HepG2 (cell line): Measurements from ENCODE around the gene PXDC1. TPM values are rescaled to one million over a fixed set of nuclear protein-coding genes. Genes with fewer than 3 reads are reported as not detected.

Experiments
- ATAC-seq: fragments of 200-7000 bp; cut with Tn5 transposase; 3 replicates; pipeline ENCODE4 v1.9.1; 2020; ENCODE audit warnings: mild to moderate bottlenecking, moderate library complexity
- BruUV-seq: library from RNA; stranded (reverse); fragments of 400-500 nt; replicated peaks from 2 replicates; lab custom pipeline; 2021; lab: Mats Ljungman, UMichigan
- CTCF ChIA-PET: fragments of 300-600 bp; formaldehyde crosslinking; extraction: SDS; loops from one replicate; lab custom pipeline; 2021; ENCODE audit warnings: low total read pairs, inconsistent platforms, low intra/inter-chr PET ratio; lab: Yijun Ruan, JAX
- POLR2A ChIA-PET: fragments of 350-600 bp; sonication (Branson Sonifier 250); formaldehyde crosslinking; loops from one replicate; lab custom pipeline; 2020; ENCODE audit warnings: antibody characterized with exemption, inconsistent platforms; lab: Yijun Ruan, JAX
- DNase-seq: peaks from one replicate; pipeline ENCODE4 v3.0.0-alpha.2; 2015; ENCODE audit warnings: low spot score
- FAIRE-seq: peaks from 3 replicates; lab custom pipeline; 2011; peaks lifted over from hg19 to GRCh38; lab: Jason Lieb, UNC
- H2AFZ ChIP-seq: one replicate; pipeline ENCODE4 v1.6.1; 2011; ENCODE audit warnings: low read length, inconsistent platforms
- H3K27ac ChIP-seq: fragments of 300-600 bp; 3 replicates; pipeline ENCODE4 v1.8.0; 2011; ENCODE audit warnings: mixed run types, mild to moderate bottlenecking, mixed read lengths, low read length, inconsistent platforms; ENCODE audit not compliant: insufficient read depth; ENCODE audit errors: extremely low read length
- H3K27me3 ChIP-seq, 2 experiments: fragments of 200-600 bp in 1 of 2; 2 replicates in 1 of 2; 3 replicates in 1 of 2; pipeline versions ENCODE4 v1.6.0 to v1.8.0; 2011; ENCODE audit warnings: low read length in 2 of 2, mild to moderate bottlenecking in 2 of 2, moderate library complexity in 2 of 2, inconsistent platforms in 1 of 2; ENCODE audit not compliant: insufficient read depth in 2 of 2, control insufficient read depth in 1 of 2
- H3K36me3 ChIP-seq, 2 experiments: fragments of 200-600 bp in 1 of 2; replicated peaks in 1 of 2; 2 replicates in 1 of 2; 3 replicates in 1 of 2; pipeline versions ENCODE4 v1.5.1 to v1.8.0; 2011; ENCODE audit warnings: low read length in 2 of 2, inconsistent platforms in 1 of 2; ENCODE audit not compliant: insufficient read depth in 2 of 2, control insufficient read depth in 1 of 2
- H3K4me1 ChIP-seq: 2 replicates; pipeline ENCODE4 v1.5.1; 2012; ENCODE audit warnings: low read length, inconsistent platforms; ENCODE audit not compliant: insufficient read depth
- H3K4me2 ChIP-seq: 2 replicates; pipeline ENCODE4 v1.6.0; 2011; ENCODE audit warnings: low read depth, low read length, inconsistent platforms
- H3K4me3 ChIP-seq, 3 experiments: fragments of 200-600 bp in 1 of 3; sonication (generic), shearing (Covaris generic) in 1 of 3; replicated peaks in 1 of 3; 2 replicates each; pipeline ENCODE4 v1.5.1; 2011 to 2016; ENCODE audit warnings: low read length in 3 of 3, inconsistent platforms in 2 of 3, low read depth in 2 of 3, mild to moderate bottlenecking in 2 of 3, control low read depth in 1 of 3, mixed read lengths in 1 of 3; ENCODE audit not compliant: insufficient read depth in 1 of 3
- H3K79me2 ChIP-seq: one replicate; pipeline ENCODE4 v1.6.1; 2011; ENCODE audit warnings: low read length, inconsistent platforms; ENCODE audit not compliant: insufficient read depth
- H3K9ac ChIP-seq: 2 replicates; pipeline ENCODE4 v1.6.0; 2011; ENCODE audit warnings: mild to moderate bottlenecking, low read depth, low read length, inconsistent platforms; ENCODE audit not compliant: insufficient read depth
- H3K9me3 ChIP-seq: 2 replicates; pipeline ENCODE4 v1.5.1; 2012; ENCODE audit warnings: mild to moderate bottlenecking, low read length
- H4K20me1 ChIP-seq: 2 replicates; pipeline ENCODE4 v1.6.0; 2011; ENCODE audit warnings: inconsistent platforms, mild to moderate bottlenecking, low read length, moderate library complexity; ENCODE audit not compliant: insufficient read depth
- AKAP8 ChIP-seq: sonication (generic); formaldehyde crosslinking; IDR thresholded peaks from 2 replicates; pipeline ENCODE4 v1.5.1; 2020; ENCODE audit warnings: mild to moderate bottlenecking, missing genetic modification reagents
- ATF7-NPFF ChIP-seq: sonication (generic); formaldehyde crosslinking; IDR thresholded peaks from 2 replicates; pipeline ENCODE4 v1.8.1; 2023; ENCODE audit warnings: mild to moderate bottlenecking, low read depth, missing genetic modification reagents, moderate library complexity
- CC2D1A ChIP-seq: sonication (generic); formaldehyde crosslinking; IDR thresholded peaks from 2 replicates; pipeline ENCODE4 v1.8.1; 2023; ENCODE audit warnings: mild to moderate bottlenecking, missing genetic modification reagents
- HIVEP1 ChIP-seq: sonication (generic); formaldehyde crosslinking; IDR thresholded peaks from 2 replicates; pipeline ENCODE4 v1.4.0; 2020; ENCODE audit warnings: mild to moderate bottlenecking, missing genetic modification reagents
- KLF13 ChIP-seq: sonication (generic); formaldehyde crosslinking; IDR thresholded peaks from 2 replicates; pipeline ENCODE4 v1.4.0; 2020; ENCODE audit warnings: mild to moderate bottlenecking, missing genetic modification reagents
- MATR3 ChIP-seq: sonication (generic); formaldehyde crosslinking; IDR thresholded peaks from 2 replicates; pipeline ENCODE4 v1.4.0; 2020; ENCODE audit warnings: missing genetic modification reagents
- MLLT10 ChIP-seq: sonication (generic); formaldehyde crosslinking; IDR thresholded peaks from 2 replicates; pipeline ENCODE4 v1.4.0; 2020; ENCODE audit warnings: missing genetic modification reagents
- NFATC3 ChIP-seq: sonication (generic); formaldehyde crosslinking; IDR thresholded peaks from 2 replicates; pipeline ENCODE4 v1.5.1; 2020; ENCODE audit warnings: mild to moderate bottlenecking, missing genetic modification reagents
- PLRG1 ChIP-seq: fragments of 450-650 bp; conservative IDR thresholded peaks from 2 replicates; pipeline ENCODE4 v1.6.1; 2016
- POGZ ChIP-seq: sonication (generic); formaldehyde crosslinking; IDR thresholded peaks from 2 replicates; pipeline ENCODE4 v1.4.0; 2020; ENCODE audit warnings: mild to moderate bottlenecking, missing genetic modification reagents
- SALL1 ChIP-seq: sonication (generic); formaldehyde crosslinking; IDR thresholded peaks from 2 replicates; pipeline ENCODE4 v1.8.0; 2022; ENCODE audit warnings: mild to moderate bottlenecking, missing genetic modification reagents
- SMARCC2 ChIP-seq: fragments of 450-650 bp; IDR thresholded peaks from 2 replicates; pipeline ENCODE4 v1.6.1; 2017; ENCODE audit warnings: antibody characterized with exemption, mild to moderate bottlenecking
- SOX6 ChIP-seq, 2 experiments: fragments of 450-650 bp in 1 of 2; sonication (generic) in 1 of 2; formaldehyde crosslinking in 1 of 2; IDR thresholded peaks; 2 replicates each; pipeline versions ENCODE4 v1.4.0 to v1.6.1; 2017 to 2020; ENCODE audit warnings: antibody characterized with exemption in 1 of 2, mild to moderate bottlenecking in 1 of 2, missing genetic modification reagents in 1 of 2
- TBX2 ChIP-seq: sonication (generic); formaldehyde crosslinking; IDR thresholded peaks from 2 replicates; pipeline ENCODE4 v1.5.0; 2020; ENCODE audit warnings: missing genetic modification reagents, mild to moderate bottlenecking, borderline replicate concordance
- ZNF225 ChIP-seq: sonication (generic); formaldehyde crosslinking; IDR thresholded peaks from 2 replicates; pipeline ENCODE4 v1.4.0; 2020; ENCODE audit warnings: mild to moderate bottlenecking, missing genetic modification reagents
- ZNF589 ChIP-seq: sonication (generic); formaldehyde crosslinking; conservative IDR thresholded peaks from 2 replicates; pipeline ENCODE4 v1.8.0; 2022; ENCODE audit warnings: mild to moderate bottlenecking, moderate library complexity, missing genetic modification reagents
- ZNF614 ChIP-seq: IDR thresholded peaks from 2 replicates; pipeline ENCODE4 v1.6.1; 2018; ENCODE audit warnings: missing biosample characterization, missing genetic modification reagents, inconsistent platforms, borderline replicate concordance
- ZNF749 ChIP-seq: sonication (generic); formaldehyde crosslinking; IDR thresholded peaks from 2 replicates; pipeline ENCODE4 v1.8.0; 2022; ENCODE audit warnings: mild to moderate bottlenecking, missing genetic modification reagents, moderate library complexity, borderline replicate concordance
- WGBS: methylation state at CpG from one replicate; pipeline ENCODE4 v1.1.6; 2017; ENCODE audit warnings: low lambda C conversion rate; 5-methylcytosine and 5-hydroxymethylcytosine counted together
- in situ Hi-C: cut with HindIII; loops from 2 replicates; pipeline ENCODE4 v1.10.0; 2017; ENCODE audit warnings: low pct_unique_long_range_greater_than_20kb; ENCODE audit not compliant: extremely low pct_ligation_motif_present
- intact Hi-C: fragments of 100-400 bp; cut with micrococcal nuclease; formaldehyde crosslinking; loops from one replicate; pipeline ENCODE4 v1.10.0; 2022; ENCODE audit not compliant: unreplicated experiment
- polyA plus RNA-seq, 8 experiments: library from polyadenylated mRNA; depleted of rRNA in 3 of 8; stranded (reverse) in 7 of 8; unstranded in 1 of 8; fragments of >200 nt; fragmentation: Illumina TruSeq in 4 of 8; extraction: Trizol in 4 of 8; gene quantifications; 2 replicates each; pipeline versions ENCODE4 v1.2.1 to v1.2.3, GENCODE V29; 2011 to 2016; ENCODE audit warnings: low read depth in 4 of 8, missing spikeins in 1 of 8, mixed read lengths in 1 of 8; ENCODE audit not compliant: insufficient read depth in 1 of 8
- total RNA-seq, 5 experiments: library from RNA; depleted of rRNA; stranded (reverse); fragments of >200 nt; fragmentation: Illumina TruSeq; extraction: Trizol; gene quantifications; 2 replicates each; pipeline ENCODE4 v1.2.3, GENCODE V29; 2016; ENCODE audit warnings: low read depth in 1 of 5
- TF ChIP-seq, protein P1 (sequence below): sonication (generic); formaldehyde crosslinking; IDR thresholded peaks from 2 replicates; pipeline ENCODE4 v1.5.0; 2020; ENCODE audit warnings: missing genetic modification reagents
- TF ChIP-seq, protein P2 (sequence below): sonication (generic); formaldehyde crosslinking; IDR thresholded peaks from 2 replicates; pipeline ENCODE4 v1.5.0; 2020; ENCODE audit warnings: mild to moderate bottlenecking, missing genetic modification reagents

PXDC1 gene
- total and polyA plus RNA-seq, 2 of the 13 experiments (the other 11 are each of a cell fraction or from before 2014, with no cell fraction given), result 32.4 to 34.7 TPM

DNA sequence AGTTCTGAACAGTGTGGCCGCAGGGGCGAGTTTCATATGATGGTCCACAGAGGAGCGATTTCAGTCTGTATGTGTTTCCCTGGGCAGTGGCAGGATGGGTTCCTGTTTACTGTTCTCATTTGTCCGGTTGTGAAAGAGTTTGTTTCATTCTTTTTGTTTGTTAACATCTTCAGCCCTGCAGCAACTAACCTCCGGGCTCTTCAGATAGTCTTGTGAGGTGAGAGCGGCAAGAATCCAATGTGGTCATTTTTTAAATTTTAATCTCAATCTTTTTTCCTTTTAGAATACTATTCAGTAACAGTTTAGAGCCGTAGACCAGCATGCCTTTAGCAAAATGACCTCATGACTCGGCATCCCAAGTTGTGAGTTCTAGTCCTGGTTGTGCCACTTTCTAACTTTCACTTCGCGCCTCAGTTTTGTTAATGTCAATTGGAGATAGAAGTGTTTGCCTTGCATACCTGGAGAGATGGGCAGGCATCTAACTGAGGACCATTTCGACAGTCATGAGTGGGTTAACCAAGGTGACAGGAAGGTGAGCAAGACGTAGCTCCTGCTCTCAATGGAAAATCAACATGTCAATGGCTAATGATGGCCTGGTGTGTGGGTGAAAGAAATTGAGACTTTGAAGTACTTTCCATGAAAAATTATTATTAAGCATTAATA lies 38.5 kb upstream of the PXDC1 start:
- Histone ChIP-seq H3K9me3 (no peaks in the 10 kb centered on the region), H2AFZ (no peak overlapping the region), H4K20me1 (no peaks in the 10 kb centered on the region), H3K79me2 (peaks cover 8% of the 10 kb centered on the region), H3K27me3 (no peaks in the 10 kb centered on the region), H3K36me3 (no peaks in the 10 kb centered on the region; a peak in 1 of 5 replicates), H3K27ac (peak overlapping the region; percentile 97), H3K9ac (peak overlapping the region; percentile 88), H3K4me3 (peak overlapping the region; percentile 24 to 60 (median 35); a peak in 5 of 6 replicates), H3K4me2 (peak overlapping the region; percentile 99), H3K4me1 (peaks cover 59% of the 10 kb centered on the region)
- intact Hi-C loops (loop anchor here (1.0 to 5.0 kb wide), 6 partner anchors 7 to 80 kb away; no protein-coding TSS in a partner anchor), in situ Hi-C loops (loop anchor here (5.0 kb wide), 1 partner anchor 38 kb away; the partner anchor contains the start of gene PXDC1)
- peak; percentile 66 for ATAC-seq
- ChIA-PET CTCF (no interaction called here), POLR2A (interaction anchor here (1.0 to 5.5 kb wide), 16 partner anchors 7 to 143 kb away, joined by 3 to 67 read pairs (median 12); partner anchors contain the start of gene PXDC1)
- BruUV-seq, result no TSS peak
- FAIRE-seq, result peak; percentile 34
- 28% methylated on average over 12 of the region's 12 CpGs for WGBS
- peak; percentile 74 for DNase-seq
- TF ChIP-seq ZNF749 (no peak; the same call in 1 of the 2 replicates), MATR3 (CRISPR knock-in tag) (no peak), TBX2 (CRISPR knock-in tag) (no peak), ZNF225 (CRISPR knock-in tag) (no peak), CC2D1A (CRISPR knock-in tag) (0 out of 2 replicates have a peak, but pooled peaks have one; percentile 26), NFATC3 (CRISPR knock-in tag) (no peak), SOX6 (IDR thresholded peaks at IDR 0.05) (no peak), SOX6 (CRISPR knock-in tag; IDR thresholded peaks at IDR 0.05) (peak; percentile 74), KLF13 (CRISPR knock-in tag) (no peak), ZNF589 (CRISPR knock-in tag) (no peak), MLLT10 (no peak), AKAP8 (CRISPR knock-in tag) (0 out of 2 replicates have a peak, but pooled peaks have one; percentile 29), SALL1 (CRISPR knock-in tag) (no peak; the same call in 1 of the 2 replicates), ZNF614 (CRISPR knock-in tag) (peak; percentile 46; the same call in 1 of the 2 replicates), PLRG1 (no peak), SMARCC2 (no peak), HIVEP1 (CRISPR knock-in tag) (no peak), ATF7-NPFF (CRISPR knock-in tag) (no peak), POGZ (CRISPR knock-in tag) (0 out of 2 replicates have a peak, but pooled peaks have one; percentile 40)
- TF ChIP-seq, protein P1, sequence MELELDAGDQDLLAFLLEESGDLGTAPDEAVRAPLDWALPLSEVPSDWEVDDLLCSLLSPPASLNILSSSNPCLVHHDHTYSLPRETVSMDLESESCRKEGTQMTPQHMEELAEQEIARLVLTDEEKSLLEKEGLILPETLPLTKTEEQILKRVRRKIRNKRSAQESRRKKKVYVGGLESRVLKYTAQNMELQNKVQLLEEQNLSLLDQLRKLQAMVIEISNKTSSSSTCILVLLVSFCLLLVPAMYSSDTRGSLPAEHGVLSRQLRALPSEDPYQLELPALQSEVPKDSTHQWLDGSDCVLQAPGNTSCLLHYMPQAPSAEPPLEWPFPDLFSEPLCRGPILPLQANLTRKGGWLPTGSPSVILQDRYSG (CRISPR knock-in tag), result peak; percentile 29; the same call in 1 of the 2 replicates
- TF ChIP-seq, protein P2, sequence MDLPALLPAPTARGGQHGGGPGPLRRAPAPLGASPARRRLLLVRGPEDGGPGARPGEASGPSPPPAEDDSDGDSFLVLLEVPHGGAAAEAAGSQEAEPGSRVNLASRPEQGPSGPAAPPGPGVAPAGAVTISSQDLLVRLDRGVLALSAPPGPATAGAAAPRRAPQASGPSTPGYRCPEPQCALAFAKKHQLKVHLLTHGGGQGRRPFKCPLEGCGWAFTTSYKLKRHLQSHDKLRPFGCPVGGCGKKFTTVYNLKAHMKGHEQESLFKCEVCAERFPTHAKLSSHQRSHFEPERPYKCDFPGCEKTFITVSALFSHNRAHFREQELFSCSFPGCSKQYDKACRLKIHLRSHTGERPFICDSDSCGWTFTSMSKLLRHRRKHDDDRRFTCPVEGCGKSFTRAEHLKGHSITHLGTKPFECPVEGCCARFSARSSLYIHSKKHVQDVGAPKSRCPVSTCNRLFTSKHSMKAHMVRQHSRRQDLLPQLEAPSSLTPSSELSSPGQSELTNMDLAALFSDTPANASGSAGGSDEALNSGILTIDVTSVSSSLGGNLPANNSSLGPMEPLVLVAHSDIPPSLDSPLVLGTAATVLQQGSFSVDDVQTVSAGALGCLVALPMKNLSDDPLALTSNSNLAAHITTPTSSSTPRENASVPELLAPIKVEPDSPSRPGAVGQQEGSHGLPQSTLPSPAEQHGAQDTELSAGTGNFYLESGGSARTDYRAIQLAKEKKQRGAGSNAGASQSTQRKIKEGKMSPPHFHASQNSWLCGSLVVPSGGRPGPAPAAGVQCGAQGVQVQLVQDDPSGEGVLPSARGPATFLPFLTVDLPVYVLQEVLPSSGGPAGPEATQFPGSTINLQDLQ (CRISPR knock-in tag), result no peak
